SIG-M5 treated with dmso at 0.1 percent for 504 hours (cell line): ENCODE measurements around the gene LEF1.

Experiments
- DNase-seq: peaks from one replicate; lab custom pipeline; 2025; ENCODE audit not compliant: unreplicated experiment; lab: John Stamatoyannopoulos, UW

Gene LEF1

DNA sequence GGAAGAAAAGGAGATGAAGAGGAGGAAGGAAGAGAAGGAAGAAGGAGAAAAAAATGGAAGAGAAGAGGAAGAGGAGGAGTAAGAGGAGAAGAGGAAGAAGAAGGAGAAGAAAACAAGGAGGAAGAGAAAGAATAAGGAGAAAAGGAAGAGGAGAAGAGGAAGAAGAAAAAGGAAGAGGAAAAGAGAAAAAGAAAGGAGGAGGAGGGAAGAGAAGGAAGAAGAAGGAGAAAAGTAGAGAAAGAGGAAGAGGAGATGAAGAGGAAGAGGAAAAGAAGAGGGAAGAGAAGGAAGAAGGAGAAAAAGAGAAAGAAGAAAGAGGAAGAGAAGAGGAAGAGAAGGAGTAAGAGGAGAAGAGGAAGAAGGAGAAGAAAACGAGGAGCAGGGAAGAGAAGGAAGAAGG lies 11.8 kb upstream of the LEF1 start:
- no peak for DNase-seq

- no peak for DNase-seq
Observed at GRCh38 chr4:108175966-108176365, 7.2 kb upstream of the LEF1 start.

DNA sequence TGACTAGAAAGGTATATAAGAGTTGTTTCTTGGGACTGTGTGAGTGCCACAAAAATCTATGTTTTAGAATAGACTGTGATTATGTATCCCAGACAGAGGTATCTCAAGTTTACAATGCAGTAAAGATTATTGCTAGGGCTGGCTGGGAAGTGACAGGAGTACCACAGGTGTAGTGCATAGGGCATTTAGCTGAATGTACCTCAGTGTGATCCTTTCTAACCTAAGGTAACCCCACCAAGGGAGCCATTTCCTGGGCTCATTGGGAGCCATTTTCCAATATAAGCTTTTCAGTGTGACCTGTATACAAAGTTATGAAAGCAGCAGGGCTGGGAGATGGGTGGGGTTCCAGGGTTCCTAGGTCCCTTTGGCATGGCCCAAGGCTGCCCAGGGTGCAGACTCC lies 6.1 kb upstream of the LEF1 start:
- DNase-seq = no peak

GRCh38 chr4:108173599-108174057 lies 4.9 kb upstream of the LEF1 start:
- no peak for DNase-seq

DNA sequence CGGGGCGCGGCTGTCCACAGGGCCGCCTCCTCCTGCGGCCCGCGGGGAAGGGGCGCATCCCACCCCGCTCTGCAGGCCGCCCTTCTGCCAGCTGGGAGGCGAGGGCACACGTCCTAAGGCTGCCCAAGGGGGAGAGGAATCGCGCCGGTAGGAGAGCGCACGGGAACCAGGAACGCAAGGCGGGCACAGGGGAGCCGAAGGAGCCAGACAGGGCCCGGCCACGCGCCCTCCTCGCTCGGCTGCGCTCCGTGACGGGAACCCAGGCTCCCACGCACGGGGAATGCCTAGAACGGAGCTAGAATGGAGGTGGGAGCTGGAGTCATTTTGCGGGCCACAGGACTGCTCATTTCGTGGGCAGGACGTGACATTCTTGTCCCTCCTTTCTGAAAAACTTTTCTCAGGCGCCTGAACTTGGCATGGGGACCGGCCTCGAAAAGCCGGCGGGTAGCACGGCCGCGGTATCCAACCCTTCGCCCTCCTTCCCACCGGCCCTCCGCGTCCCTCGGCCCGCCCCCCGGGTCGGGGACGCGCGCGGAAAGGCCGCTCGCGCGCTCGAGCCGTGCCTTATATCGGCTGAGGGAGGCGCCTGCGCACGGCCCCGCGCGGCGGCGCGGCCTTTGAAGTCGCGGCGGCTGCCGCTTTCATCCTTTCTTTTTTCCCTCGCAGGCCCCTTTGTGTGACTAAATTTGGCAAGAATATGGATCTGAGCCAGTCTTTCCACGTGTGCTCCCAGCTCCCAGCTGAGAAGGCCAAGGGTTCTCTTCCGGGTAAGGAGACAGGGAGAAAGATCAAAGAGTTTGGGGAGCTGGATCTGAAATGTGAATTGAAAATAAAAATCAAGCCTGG lies 4.2 kb upstream of the LEF1 start:
- no peak for DNase-seq

- no peak for DNase-seq
Observed at GRCh38 chr4:108172231-108172752, 3.6 kb upstream of the LEF1 start.

GRCh38 chr4:108171339-108172230 lies 2.9 kb upstream of the LEF1 start:
- DNase-seq = no peak

DNA sequence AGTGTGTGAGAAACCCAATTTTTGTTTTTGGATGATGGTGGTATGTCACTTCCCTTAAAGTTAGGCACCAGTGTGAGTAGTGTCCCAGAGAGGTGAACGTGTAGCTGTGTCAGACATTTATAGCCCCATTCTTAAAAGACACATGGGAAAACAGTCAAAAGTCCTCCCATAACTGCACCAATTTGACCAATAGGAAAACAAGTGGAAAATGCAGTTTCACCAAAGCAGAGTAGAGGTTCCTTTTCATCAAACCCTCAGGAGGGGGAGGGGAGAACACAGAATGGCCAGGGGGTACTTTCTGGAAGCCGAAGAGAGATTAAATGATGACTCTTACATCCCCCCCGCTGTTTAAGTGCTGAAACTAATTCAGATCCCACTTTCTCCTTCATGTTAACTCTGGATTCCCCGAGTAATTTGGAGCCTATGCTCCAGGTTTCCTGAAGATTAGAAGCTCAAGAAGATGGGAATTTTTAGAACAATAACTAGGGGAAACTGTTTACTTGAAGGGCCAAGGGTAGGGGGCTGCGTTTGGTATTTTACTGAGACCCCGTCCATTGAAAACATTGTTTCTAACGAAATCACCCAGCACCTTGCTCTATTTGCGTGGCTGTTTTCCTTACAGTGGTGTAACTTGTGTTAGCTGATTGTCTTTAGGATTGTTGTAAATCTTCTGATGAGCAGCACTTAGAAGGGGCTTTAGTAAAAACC lies 2.1 kb upstream of the LEF1 start:
- no peak for DNase-seq

DNA sequence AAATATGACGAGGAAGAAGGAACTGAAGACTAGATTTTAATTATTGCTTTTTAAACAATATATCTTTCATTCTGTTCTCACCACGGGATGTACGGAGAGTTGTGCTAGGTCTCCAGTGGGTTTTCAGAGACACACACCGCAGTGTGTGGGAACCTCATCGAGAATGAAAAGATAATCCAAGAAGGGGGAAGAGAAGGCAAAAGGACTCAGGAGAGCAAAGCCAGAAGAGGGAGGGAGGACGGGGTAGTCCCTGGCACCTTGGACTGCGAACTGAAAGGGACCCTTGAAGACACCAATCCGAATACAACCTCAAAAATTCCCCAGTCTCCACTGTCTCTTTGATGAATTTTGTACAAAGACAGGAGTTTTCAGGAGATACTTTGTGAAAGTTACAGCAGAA lies 932 bp upstream of the LEF1 start:
- DNase-seq = no peak

DNA sequence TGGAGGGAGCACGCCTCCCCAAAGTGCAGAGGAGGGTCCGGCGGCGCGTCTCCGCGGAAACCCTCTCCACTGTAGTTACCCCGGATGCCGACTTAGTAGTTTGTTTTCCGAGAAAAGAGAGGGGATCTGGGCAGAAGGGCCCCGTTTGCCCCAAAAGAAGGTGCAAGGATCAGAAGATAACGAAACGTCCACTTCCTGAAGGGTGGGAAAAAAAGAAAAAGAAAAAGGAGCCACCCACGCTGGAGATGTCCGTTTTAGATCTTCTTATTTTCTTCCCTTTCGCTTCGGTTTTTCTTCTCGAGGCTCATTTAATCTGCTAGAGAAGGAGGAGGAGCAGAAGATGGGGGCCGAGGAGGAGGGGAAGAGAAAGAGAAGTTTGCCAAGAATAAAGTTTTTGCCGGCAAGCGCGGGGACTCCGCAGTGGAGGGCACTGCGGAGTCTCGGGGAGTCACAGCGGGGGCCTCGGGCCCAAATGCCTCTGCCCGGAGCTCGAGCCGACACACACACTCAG lies 517 bp downstream of the LEF1 start:
- DNase-seq = peak; percentile 24

DNA sequence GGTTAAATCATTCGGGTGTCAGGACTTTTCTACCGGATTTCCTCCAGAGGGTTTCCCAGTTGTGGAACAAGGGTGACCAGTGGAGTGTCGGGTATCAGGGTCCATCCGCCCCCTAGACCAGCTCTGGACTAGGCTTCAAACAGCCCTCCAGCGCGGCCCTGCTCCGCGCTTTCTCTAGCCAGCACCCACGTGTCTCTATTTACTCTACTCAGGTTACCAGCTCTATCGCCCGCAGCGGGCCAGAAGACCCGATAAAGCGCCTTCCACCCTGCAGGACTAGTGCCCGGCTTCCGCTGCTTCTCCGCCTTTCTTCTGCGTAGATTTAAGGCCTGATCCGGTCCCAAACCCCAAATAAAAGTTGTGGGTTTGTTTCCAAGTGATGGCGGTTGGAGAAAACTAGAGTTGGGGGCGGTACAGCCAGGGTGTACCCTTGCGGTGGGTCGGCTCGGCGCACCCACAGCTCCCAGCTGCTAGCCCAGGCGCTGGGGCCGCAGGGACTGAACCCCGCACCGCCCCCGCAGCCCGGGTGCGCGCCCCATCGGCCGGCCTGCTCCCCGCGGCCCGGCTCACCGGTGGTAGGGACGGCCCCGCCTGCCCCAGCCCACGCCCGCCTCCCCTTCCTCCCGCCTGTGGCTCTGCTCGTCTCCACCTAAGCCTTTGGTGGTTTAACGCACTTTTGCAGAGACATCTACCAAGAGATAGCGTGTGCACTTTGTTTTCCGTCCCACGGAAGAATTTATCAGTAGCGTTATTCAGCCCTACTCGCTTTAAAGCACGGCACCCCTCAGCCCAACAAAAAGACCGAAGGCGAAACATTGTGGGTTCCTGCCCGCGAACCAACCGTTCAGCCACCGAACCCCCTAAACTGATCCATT lies 2.1 kb downstream of the LEF1 start:
- no peak for DNase-seq

DNA sequence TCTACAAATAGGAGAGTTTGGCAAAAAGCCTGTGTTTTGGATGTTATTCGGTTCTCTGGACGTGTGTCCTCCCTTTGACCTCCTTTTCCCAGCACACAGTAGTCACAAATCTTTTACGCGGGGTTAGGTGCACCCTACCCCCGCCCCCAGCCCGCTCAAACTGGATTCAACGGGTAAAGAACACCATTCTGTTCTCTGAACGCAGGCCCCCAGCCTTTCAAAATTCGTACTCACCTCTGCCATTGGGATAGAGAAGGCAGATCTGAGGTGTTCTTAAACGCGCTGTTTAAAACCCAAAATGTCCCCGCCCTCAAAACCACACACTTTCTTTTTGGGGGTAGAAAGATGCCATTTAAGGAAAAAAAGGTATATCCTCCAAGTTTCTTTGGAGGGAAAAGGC lies 2.7 kb downstream of the LEF1 start:
- no peak for DNase-seq

DNA sequence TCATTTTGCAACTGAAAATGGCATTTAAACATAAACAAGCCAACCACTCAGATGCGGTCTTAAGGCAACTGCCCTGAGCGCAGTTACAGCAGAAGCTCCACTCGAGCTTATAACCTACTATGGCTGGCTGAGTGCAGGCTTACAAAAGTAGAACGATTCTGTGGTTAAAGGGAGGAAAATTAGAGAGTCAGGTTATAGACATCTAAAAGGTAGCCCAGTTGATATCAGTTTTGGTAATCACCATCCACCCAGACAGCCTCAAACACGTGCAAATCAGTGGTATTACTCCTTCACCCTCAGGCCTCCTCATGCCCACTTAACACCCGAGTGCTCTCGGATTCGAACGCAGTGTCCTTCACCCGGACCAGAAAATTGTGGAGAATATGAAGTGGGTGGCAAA lies 3.1 kb downstream of the LEF1 start:
- DNase-seq = no peak

DNA sequence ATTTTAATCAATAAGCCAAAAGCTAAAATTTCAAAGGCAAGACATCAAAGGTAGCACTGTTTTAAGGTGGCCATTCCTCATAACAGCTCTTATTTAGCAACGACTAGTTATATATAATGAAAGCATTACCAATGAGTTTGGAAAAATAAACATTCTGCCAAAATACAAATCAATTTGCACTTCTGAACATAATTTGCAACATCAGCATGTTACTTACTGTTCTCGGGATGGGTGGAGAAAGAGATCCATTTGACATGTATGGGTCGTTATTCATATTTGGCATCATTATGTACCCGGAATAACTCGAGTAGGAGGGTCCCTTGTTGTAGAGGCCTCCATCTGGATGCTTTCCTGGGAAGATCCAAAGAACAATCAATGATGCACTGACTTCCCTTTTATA lies 5.4 kb downstream of the LEF1 start:
- DNase-seq = no peak

DNA sequence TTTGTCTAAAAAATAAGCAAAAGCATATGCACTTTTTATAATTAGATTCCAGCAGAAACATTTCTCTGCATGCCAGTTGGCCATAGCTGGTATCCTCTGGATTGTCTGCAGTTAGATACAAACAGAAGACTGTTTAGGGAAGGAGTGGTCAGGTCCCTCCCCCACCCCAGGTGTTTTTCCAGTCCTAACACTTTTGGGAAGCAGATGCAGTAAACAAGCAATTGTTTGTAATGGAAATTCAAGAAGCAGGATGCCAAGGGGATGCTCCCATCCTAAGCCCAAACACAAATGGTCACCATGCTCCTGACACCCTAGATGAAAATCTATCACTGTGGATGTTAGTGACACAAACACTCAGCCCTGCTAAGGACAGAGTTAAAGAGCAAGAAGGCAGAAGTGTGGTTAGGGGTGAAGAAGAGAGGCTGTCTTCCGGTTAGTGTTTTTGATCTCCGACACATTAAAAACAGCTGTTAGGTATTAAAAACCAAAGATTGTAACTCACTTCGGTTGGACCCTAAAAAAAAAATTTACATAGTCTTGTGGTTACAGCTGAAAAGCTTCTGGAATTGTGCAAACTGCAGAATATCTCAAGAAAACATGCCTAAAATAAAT lies 7.9 kb downstream of the LEF1 start:
- no peak for DNase-seq

DNA sequence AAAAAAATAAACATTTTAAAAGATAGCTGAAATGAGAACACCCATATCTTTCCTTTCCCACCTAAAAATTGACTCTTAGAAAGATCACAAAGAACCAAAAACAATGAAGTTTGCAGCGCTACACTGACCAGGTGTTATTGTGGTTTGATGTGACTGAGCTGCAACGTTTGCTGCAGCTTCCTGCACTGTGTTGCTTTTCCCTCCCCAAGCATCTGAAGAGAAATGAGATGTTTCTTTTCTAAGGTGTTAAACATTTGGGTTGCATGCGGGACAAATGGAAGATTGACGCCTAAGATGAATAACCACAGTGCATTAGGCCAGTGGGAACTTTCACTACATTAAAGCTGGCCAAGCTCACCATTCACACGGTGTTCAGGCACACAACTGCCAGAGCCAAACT lies 8.9 kb downstream of the LEF1 start:
- no peak for DNase-seq

DNA sequence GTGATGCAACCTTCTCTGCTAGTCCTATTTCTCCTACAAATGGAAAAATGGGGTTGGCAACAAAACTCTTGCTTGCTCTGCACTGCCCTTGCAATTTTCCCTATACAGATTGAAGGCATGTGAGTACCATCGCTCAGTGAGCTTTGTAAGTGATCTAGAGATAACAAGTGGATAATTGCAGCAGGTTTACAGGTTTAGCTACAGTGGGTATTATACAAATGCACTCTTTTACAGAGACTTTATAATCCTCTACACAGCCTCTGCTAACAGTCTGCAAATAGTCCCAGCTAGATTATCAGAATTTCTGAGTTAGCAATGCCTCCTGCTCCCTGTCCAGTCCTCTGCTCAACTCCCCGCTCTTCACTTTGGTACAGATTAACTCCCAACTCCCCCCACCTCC lies 11.1 kb downstream of the LEF1 start:
- DNase-seq = no peak

DNA sequence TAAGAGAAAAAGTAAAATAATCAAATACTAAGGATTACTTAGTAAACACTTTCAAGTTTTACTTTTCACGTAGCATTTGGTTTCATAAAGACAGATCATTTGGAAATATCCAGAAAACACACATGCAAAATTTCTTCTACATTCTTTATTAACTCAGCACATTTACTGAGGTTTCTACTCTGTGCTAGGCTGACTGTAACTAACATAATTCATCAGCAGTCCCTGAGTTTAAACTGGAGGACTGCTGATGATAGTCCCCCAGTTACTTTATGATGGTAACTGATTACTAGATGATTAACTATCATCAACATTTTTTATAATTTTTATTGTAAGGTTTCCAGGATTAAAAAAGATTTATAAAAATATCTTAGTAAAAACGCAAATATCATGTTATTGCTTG lies 12.3 kb downstream of the LEF1 start:
- DNase-seq = no peak

DNA sequence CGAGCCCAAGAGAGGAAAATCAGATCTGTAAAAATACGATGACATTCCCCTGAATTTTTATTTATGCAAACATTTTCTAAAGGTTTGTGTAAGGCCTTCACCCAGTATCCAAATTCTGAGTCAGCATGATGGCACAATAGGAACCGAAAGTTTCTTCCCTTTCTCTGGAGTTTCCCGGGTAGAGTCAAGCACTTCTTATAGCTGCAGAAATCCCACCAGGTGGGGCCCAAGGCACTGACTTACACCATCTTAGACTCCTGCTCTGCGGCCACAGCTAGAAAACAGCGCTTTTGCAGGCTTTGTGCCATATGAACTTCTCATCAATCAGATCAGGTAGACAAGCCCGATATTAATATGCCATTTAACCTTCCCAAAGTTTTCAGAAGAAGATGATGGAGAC lies 13.4 kb downstream of the LEF1 start:
- no peak for DNase-seq

DNA sequence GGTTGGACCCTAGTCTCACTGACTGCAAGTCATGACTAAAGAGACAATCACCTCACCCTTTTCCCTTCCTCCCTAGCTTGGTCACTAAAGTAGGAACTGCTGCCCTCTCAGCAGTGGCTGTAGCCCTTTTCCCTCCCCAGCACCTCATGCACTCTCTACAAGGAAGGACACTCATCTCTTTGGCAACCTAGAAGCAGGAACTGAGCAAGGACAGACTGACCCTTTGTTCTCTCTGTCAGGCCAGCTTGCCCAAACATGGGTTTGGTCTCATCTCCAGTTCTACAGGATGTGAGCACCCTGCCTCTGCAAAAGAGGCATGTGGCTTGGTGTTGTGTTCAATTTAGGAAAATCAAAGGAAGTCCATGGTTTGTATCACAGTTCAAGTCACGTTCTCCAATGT lies 15.8 kb downstream of the LEF1 start:
- no peak for DNase-seq
